ENCODE data around the gene C4orf54.

Gene C4orf54

GRCh38 chr4:99625369-99625768, 32.3 kb downstream of the C4orf54 start:
- TF ChIP-seq CTCF (conservative IDR thresholded peaks at IDR 0.05) = no peak
- no peak overlapping the region for H3K27ac ChIP-seq

- no peak for TF ChIP-seq CTCF (conservative IDR thresholded peaks at IDR 0.05)
Observed at GRCh38 chr4:99624141-99624719, 33.4 kb downstream of the C4orf54 start.

GRCh38 chr4:99622341-99622740, 35.3 kb downstream of the C4orf54 start:
- no peak overlapping the region for H3K27ac ChIP-seq
- TF ChIP-seq CTCF (conservative IDR thresholded peaks at IDR 0.05) = no peak

More at GRCh38 chr4:99624141-99624719, 33.4 kb downstream of the C4orf54 start:
- H3K27ac ChIP-seq = no peak overlapping the region

- H3K27ac ChIP-seq = no peak overlapping the region
- TF ChIP-seq CTCF (conservative IDR thresholded peaks at IDR 0.05) = no peak
Observed at GRCh38 chr4:99617374-99617773, 40.3 kb downstream of the C4orf54 start.

- no peak overlapping the region for H3K27ac ChIP-seq
- TF ChIP-seq CTCF (conservative IDR thresholded peaks at IDR 0.05) = no peak
Observed at GRCh38 chr4:99615170-99615820, 42.3 kb downstream of the C4orf54 start.

GRCh38 chr4:99614491-99614890, 43.1 kb downstream of the C4orf54 start:
- no peak for TF ChIP-seq CTCF (conservative IDR thresholded peaks at IDR 0.05)
- H3K27ac ChIP-seq = no peak overlapping the region

GRCh38 chr4:99612704-99613103, 44.9 kb downstream of the C4orf54 start:
- no peak overlapping the region for H3K27ac ChIP-seq
- no peak for TF ChIP-seq CTCF (conservative IDR thresholded peaks at IDR 0.05)
